H9 (cell line): ENCODE results near the gene ENG. TPM values are rescaled to one million over a fixed set of nuclear protein-coding genes. Genes with fewer than 3 reads are reported as not detected.

Experiments
- DNase-seq: peaks from one replicate; pipeline ENCODE4 v3.0.0-alpha.2; 2017
- H2AFZ ChIP-seq: one replicate; pipeline ENCODE4 v1.6.1; 2013; ENCODE audit warnings: mild to moderate bottlenecking, low read length, control low read depth, moderate library complexity
- H2AK5ac ChIP-seq: 2 replicates; pipeline ENCODE4 v1.6.1; 2013; ENCODE audit warnings: low read length, control low read depth, mixed read lengths; ENCODE audit not compliant: insufficient read length
- H2BK120ac ChIP-seq: one replicate; pipeline ENCODE4 v1.6.1; 2013; ENCODE audit warnings: low read depth, mild to moderate bottlenecking, low read length, control low read depth, inconsistent platforms; ENCODE audit not compliant: poor library complexity, severe bottlenecking
- H2BK12ac ChIP-seq: 2 replicates; pipeline ENCODE4 v1.6.1; 2013; ENCODE audit warnings: low read length, control low read depth, mixed read lengths, low read depth; ENCODE audit not compliant: insufficient read length
- H2BK15ac ChIP-seq: 2 replicates; pipeline ENCODE4 v1.6.1; 2013; ENCODE audit warnings: low read depth, low read length, control low read depth
- H2BK20ac ChIP-seq: one replicate; pipeline ENCODE4 v1.6.1; 2013; ENCODE audit warnings: low read depth, mild to moderate bottlenecking, low read length, control low read depth, inconsistent platforms; ENCODE audit not compliant: poor library complexity, severe bottlenecking
- H2BK5ac ChIP-seq: 2 replicates; pipeline ENCODE4 v1.6.1; 2013; ENCODE audit warnings: low read length, control low read depth, mixed read lengths; ENCODE audit not compliant: insufficient read length
- H3K14ac ChIP-seq: 2 replicates; pipeline ENCODE4 v1.6.1; 2013; ENCODE audit warnings: low read length, control low read depth; ENCODE audit not compliant: insufficient read depth
- H3K18ac ChIP-seq: 2 replicates; pipeline ENCODE4 v1.6.1; 2013; ENCODE audit warnings: low read depth, mild to moderate bottlenecking, mixed read lengths, low read length, control low read depth; ENCODE audit not compliant: insufficient read length
- H3K23ac ChIP-seq: 2 replicates; pipeline ENCODE4 v1.6.1; 2013; ENCODE audit warnings: low read length, control low read depth, mixed read lengths, low read depth; ENCODE audit not compliant: insufficient read length
- H3K23me2 ChIP-seq: 2 replicates; pipeline ENCODE4 v1.6.1; 2013; ENCODE audit warnings: low read depth, mild to moderate bottlenecking, mixed read lengths, low read length, control low read depth; ENCODE audit not compliant: insufficient read length, poor library complexity, severe bottlenecking
- H3K27ac ChIP-seq: 2 replicates; pipeline ENCODE4 v1.5.1; 2013; ENCODE audit warnings: low read length, control low read depth, mixed read lengths, low read depth; ENCODE audit not compliant: insufficient read length
- H3K27me3 ChIP-seq: 2 replicates; pipeline ENCODE4 v1.6.1; 2013; ENCODE audit warnings: low read length, control low read depth, inconsistent platforms; ENCODE audit not compliant: insufficient read depth
- H3K4ac ChIP-seq: 2 replicates; pipeline ENCODE4 v1.6.1; 2013; ENCODE audit warnings: low read depth, mild to moderate bottlenecking, control low read depth, inconsistent platforms, low read length, moderate library complexity
- H3K4me1 ChIP-seq: 2 replicates; pipeline ENCODE4 v1.6.1; 2013; ENCODE audit warnings: low read length, control low read depth, inconsistent platforms; ENCODE audit not compliant: insufficient read depth
- H3K4me2 ChIP-seq: 2 replicates; pipeline ENCODE4 v1.6.1; 2013; ENCODE audit warnings: low read length, control low read depth, mixed read lengths; ENCODE audit not compliant: insufficient read length, insufficient read depth
- H3K56ac ChIP-seq: 2 replicates; pipeline ENCODE4 v1.6.1; 2013; ENCODE audit warnings: low read depth, mild to moderate bottlenecking, mixed read lengths, low read length, control low read depth; ENCODE audit not compliant: insufficient read length
- H3K79me1 ChIP-seq: 2 replicates; pipeline ENCODE4 v1.6.1; 2013; ENCODE audit warnings: low read depth, mild to moderate bottlenecking, moderate library complexity, low read length, control low read depth, inconsistent platforms; ENCODE audit not compliant: insufficient read depth, poor library complexity, severe bottlenecking
- H3K79me2 ChIP-seq: 2 replicates; pipeline ENCODE4 v1.6.1; 2013; ENCODE audit warnings: low read length, control low read depth, inconsistent platforms; ENCODE audit not compliant: insufficient read depth
- H3K9ac ChIP-seq: 2 replicates; pipeline ENCODE4 v1.6.1; 2013; ENCODE audit warnings: low read length, control low read depth, mixed read lengths; ENCODE audit not compliant: insufficient read length; ENCODE audit errors: extremely low read depth
- H3K9me3 ChIP-seq: one replicate; pipeline ENCODE4 v1.6.1; 2013; ENCODE audit warnings: low read depth, low read length, inconsistent platforms; ENCODE audit not compliant: control insufficient read depth
- H3T11ph ChIP-seq: one replicate; pipeline ENCODE4 v1.6.1; 2013; ENCODE audit warnings: mild to moderate bottlenecking, low read length, control low read depth, inconsistent platforms
- H4K20me1 ChIP-seq: one replicate; pipeline ENCODE4 v1.6.1; 2013; ENCODE audit not compliant: control insufficient read depth, insufficient read length, insufficient read depth
- H4K5ac ChIP-seq: 2 replicates; pipeline ENCODE4 v1.6.1; 2013; ENCODE audit warnings: low read depth, mild to moderate bottlenecking, mixed read lengths, low read length, control low read depth; ENCODE audit not compliant: insufficient read length
- H4K8ac ChIP-seq: replicated peaks from 2 replicates; pipeline ENCODE4 v1.6.1; 2013; ENCODE audit warnings: low read length, control low read depth, mixed read lengths, low read depth; ENCODE audit not compliant: insufficient read length
- H4K91ac ChIP-seq: 2 replicates; pipeline ENCODE4 v1.6.1; 2013; ENCODE audit warnings: low read depth, mild to moderate bottlenecking, moderate library complexity, mixed read lengths, low read length, control low read depth; ENCODE audit not compliant: insufficient read length
- H3K27ac Mint-ChIP-seq, 3 experiments: 2 replicates in 2 of 3; 3 replicates in 1 of 3; pipeline ENCODE4 v1.8.0; 2020 to 2021; ENCODE audit warnings: mixed read lengths in 3 of 3, mild to moderate bottlenecking in 1 of 3, moderate library complexity in 1 of 3
- H3K27me3 Mint-ChIP-seq: 2 replicates; pipeline ENCODE4 v1.8.0; 2021; ENCODE audit warnings: low read depth, mild to moderate bottlenecking, moderate library complexity, mixed read lengths
- H3K36me3 Mint-ChIP-seq, 3 experiments: 2 replicates in 2 of 3; 3 replicates in 1 of 3; pipeline ENCODE4 v1.8.0; 2020 to 2021; ENCODE audit warnings: low read depth in 3 of 3, mixed read lengths in 3 of 3; ENCODE audit not compliant: insufficient read depth in 1 of 3
- H3K4me1 Mint-ChIP-seq, 2 experiments: 2 replicates each; pipeline ENCODE4 v1.8.0; 2020; ENCODE audit warnings: mixed read lengths in 2 of 2
- H3K4me3 Mint-ChIP-seq, 2 experiments: 2 replicates in 1 of 2; 3 replicates in 1 of 2; pipeline ENCODE4 v1.8.0; 2020 to 2021; ENCODE audit warnings: mild to moderate bottlenecking in 2 of 2, mixed read lengths in 2 of 2, moderate library complexity in 1 of 2
- H3K9me3 Mint-ChIP-seq, 2 experiments: 2 replicates in 1 of 2; 3 replicates in 1 of 2; pipeline ENCODE4 v1.8.0; 2020; ENCODE audit warnings: mild to moderate bottlenecking in 2 of 2, mixed read lengths in 2 of 2, moderate library complexity in 1 of 2
- WGBS: extraction: QIAGEN DNeasy Blood & Tissue Kit; methylation state at CpG from one replicate; pipeline ENCODE4 v1.1.7; 2013; ENCODE audit warnings: missing lambda C conversion rate, low lambda C conversion rate, mixed read lengths; ENCODE audit not compliant: insufficient read length; ENCODE audit errors: extremely low coverage; 5-methylcytosine and 5-hydroxymethylcytosine counted together
- total RNA-seq: library from RNA; stranded (reverse); gene quantifications from 2 replicates; pipeline ENCODE4 v1.2.1, GENCODE V29; 2021
- TF ChIP-seq, protein P1 (sequence below): fragments of 200-600 bp; sonication (generic); conservative IDR thresholded peaks from 3 replicates; pipeline ENCODE4 v1.8.0; 2021; ENCODE audit warnings: antibody characterized with exemption, mild to moderate bottlenecking

The ENG gene
- total RNA-seq, 1 experiment from 2014 or later = 2.1 TPM

- Histone ChIP-seq H3K14ac (no peak overlapping the region), H3K4me1 (no peaks in the 10 kb centered on the region), H2AFZ (no peak overlapping the region), H3K18ac (no peak overlapping the region), H2BK20ac (no peak overlapping the region), H2BK5ac (no peak overlapping the region), H2AK5ac (no peak overlapping the region), H4K5ac (no peak overlapping the region), H3T11ph (no peak overlapping the region), H4K91ac (no peak overlapping the region), H3K9me3 (no peaks in the 10 kb centered on the region), H2BK15ac (no peak overlapping the region), H4K8ac (no peak overlapping the region), H3K23me2 (peaks cover 1% of the 10 kb centered on the region), H3K27me3 (no peaks in the 10 kb centered on the region), H3K9ac (no peak overlapping the region), H3K56ac (no peak overlapping the region), H3K27ac (no peak overlapping the region), H3K4me2 (no peak overlapping the region), H3K79me1 (no peaks in the 10 kb centered on the region), H2BK120ac (no peak overlapping the region), H3K23ac (no peak overlapping the region), H4K20me1 (no peaks in the 10 kb centered on the region), H3K79me2 (no peaks in the 10 kb centered on the region), H2BK12ac (no peak overlapping the region), H3K4ac (no peak overlapping the region)
- peaks cover 0 to 8% (median 4%) of the 10 kb centered on the region in 3 experiments; a peak in 3 of 7 replicates for H3K36me3 Mint-ChIP-seq
- H3K27ac Mint-ChIP-seq = no peak overlapping the region
- peaks cover 2 to 4% of the 10 kb centered on the region in 2 experiments; a peak in 1 of 4 replicates for H3K4me1 Mint-ChIP-seq
- no peak for DNase-seq
- H3K4me3 Mint-ChIP-seq = no peak overlapping the region
- H3K9me3 Mint-ChIP-seq = peaks cover 5 to 12% of the 10 kb centered on the region in 2 experiments; a peak in 3 of 5 replicates
- peaks cover 2% of the 10 kb centered on the region for H3K27me3 Mint-ChIP-seq
- WGBS = no CpG with 5 or more reads among the region's 9 CpGs
- TF ChIP-seq, protein P1, sequence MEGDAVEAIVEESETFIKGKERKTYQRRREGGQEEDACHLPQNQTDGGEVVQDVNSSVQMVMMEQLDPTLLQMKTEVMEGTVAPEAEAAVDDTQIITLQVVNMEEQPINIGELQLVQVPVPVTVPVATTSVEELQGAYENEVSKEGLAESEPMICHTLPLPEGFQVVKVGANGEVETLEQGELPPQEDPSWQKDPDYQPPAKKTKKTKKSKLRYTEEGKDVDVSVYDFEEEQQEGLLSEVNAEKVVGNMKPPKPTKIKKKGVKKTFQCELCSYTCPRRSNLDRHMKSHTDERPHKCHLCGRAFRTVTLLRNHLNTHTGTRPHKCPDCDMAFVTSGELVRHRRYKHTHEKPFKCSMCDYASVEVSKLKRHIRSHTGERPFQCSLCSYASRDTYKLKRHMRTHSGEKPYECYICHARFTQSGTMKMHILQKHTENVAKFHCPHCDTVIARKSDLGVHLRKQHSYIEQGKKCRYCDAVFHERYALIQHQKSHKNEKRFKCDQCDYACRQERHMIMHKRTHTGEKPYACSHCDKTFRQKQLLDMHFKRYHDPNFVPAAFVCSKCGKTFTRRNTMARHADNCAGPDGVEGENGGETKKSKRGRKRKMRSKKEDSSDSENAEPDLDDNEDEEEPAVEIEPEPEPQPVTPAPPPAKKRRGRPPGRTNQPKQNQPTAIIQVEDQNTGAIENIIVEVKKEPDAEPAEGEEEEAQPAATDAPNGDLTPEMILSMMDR = no peak
Measured at GRCh38 chr9:127852829-127853228, 1.6 kb downstream of the ENG start.
